Keratinocyte (primary cell): ENCODE measurements around the gene LHPP. TPM values are rescaled to one million over a fixed set of nuclear protein-coding genes. Genes with fewer than 3 reads are reported as not detected.

Experiments used
- DNase-seq: peaks from one replicate; pipeline ENCODE4 v3.0.0-alpha.2; 2011; ENCODE audit warnings: low read depth, missing footprints, low spot score
- FAIRE-seq: peaks from 2 replicates; lab custom pipeline; 2011; peaks lifted over from hg19 to GRCh38; lab: Jason Lieb, UNC
- H2AFZ ChIP-seq: 2 replicates; pipeline ENCODE4 v1.6.0; 2012; ENCODE audit warnings: low read length, control low read depth, inconsistent platforms; ENCODE audit not compliant: control insufficient read depth
- H3K27ac ChIP-seq: 2 replicates; pipeline ENCODE4 v1.5.1; 2011; ENCODE audit warnings: low read length; ENCODE audit not compliant: control insufficient read depth, insufficient read depth
- H3K27me3 ChIP-seq: 3 replicates; pipeline ENCODE4 v1.6.0; 2011; ENCODE audit warnings: low read length; ENCODE audit not compliant: control insufficient read depth, insufficient read depth; ENCODE audit errors: extremely low read depth
- H3K36me3 ChIP-seq, 2 experiments: 2 replicates in 1 of 2; 3 replicates in 1 of 2; pipeline ENCODE4 v1.5.1; 2011; ENCODE audit warnings: low read length in 2 of 2, mild to moderate bottlenecking in 1 of 2; ENCODE audit not compliant: control insufficient read depth in 2 of 2, insufficient read depth in 2 of 2; ENCODE audit errors: extremely low read depth in 1 of 2
- H3K4me1 ChIP-seq: 3 replicates; pipeline ENCODE4 v1.5.1; 2011; ENCODE audit warnings: low read length; ENCODE audit not compliant: control insufficient read depth, insufficient read depth; ENCODE audit errors: extremely low read depth
- H3K4me2 ChIP-seq: 3 replicates; pipeline ENCODE4 v1.6.0; 2011; ENCODE audit warnings: low read depth, low read length; ENCODE audit not compliant: control insufficient read depth, insufficient read depth; ENCODE audit errors: extremely low read depth
- H3K4me3 ChIP-seq, 3 experiments: fragments of 200-600 bp in 1 of 3; sonication (generic) in 1 of 3; 2 replicates in 2 of 3; 3 replicates in 1 of 3; pipeline ENCODE4 v1.5.1; 2011 to 2016; ENCODE audit warnings: low read length in 3 of 3, mild to moderate bottlenecking in 3 of 3, control low read depth in 2 of 3, inconsistent platforms in 1 of 3, low read depth in 1 of 3, mixed read lengths in 1 of 3, mixed run types in 1 of 3, moderate library complexity in 1 of 3; ENCODE audit not compliant: control insufficient read depth in 2 of 3, insufficient read depth in 2 of 3; ENCODE audit errors: extremely low read depth in 1 of 3
- H3K79me2 ChIP-seq: 2 replicates; pipeline ENCODE4 v1.6.0; 2012; ENCODE audit warnings: low read length; ENCODE audit not compliant: control insufficient read depth, insufficient read depth
- H3K9ac ChIP-seq: 3 replicates; pipeline ENCODE4 v1.6.0; 2011; ENCODE audit warnings: low read length; ENCODE audit not compliant: control insufficient read depth, insufficient read depth; ENCODE audit errors: extremely low read depth
- H3K9me1 ChIP-seq: 3 replicates; pipeline ENCODE4 v1.6.0; 2011; ENCODE audit warnings: low read length; ENCODE audit not compliant: control insufficient read depth, insufficient read depth; ENCODE audit errors: extremely low read depth
- H3K9me3 ChIP-seq: 2 replicates; pipeline ENCODE4 v1.5.1; 2012; ENCODE audit warnings: low read depth, low read length; ENCODE audit not compliant: control insufficient read depth
- H4K20me1 ChIP-seq: 3 replicates; pipeline ENCODE4 v1.6.0; 2011; ENCODE audit warnings: low read length; ENCODE audit not compliant: control insufficient read depth, insufficient read depth; ENCODE audit errors: extremely low read depth
- CTCF ChIP-seq, 3 experiments: IDR thresholded peaks in 1 of 3; conservative IDR thresholded peaks in 1 of 3; optimal IDR thresholded peaks in 1 of 3; 2 replicates in 2 of 3; 3 replicates in 1 of 3; pipeline versions ENCODE3 to v1.5.1; 2011; ENCODE audit warnings: low read length in 3 of 3, mild to moderate bottlenecking in 3 of 3, moderate library complexity in 2 of 3, control low read depth in 1 of 3, inconsistent platforms in 1 of 3; ENCODE audit not compliant: insufficient read depth in 2 of 3; ENCODE audit errors: extremely low read depth in 1 of 3
- EZH2 ChIP-seq: IDR thresholded peaks from one replicate; pipeline ENCODE4 v1.6.1; 2012; ENCODE audit warnings: inconsistent platforms, mild to moderate bottlenecking, low read length, moderate library complexity
- dilution Hi-C: fragments of 300-500 bp; cut with MboI; formaldehyde crosslinking; loops from one replicate; pipeline ENCODE4 v1.7.0; 2020; ENCODE audit warnings: low sequenced_read_pairs; ENCODE audit not compliant: extremely low pct_ligation_motif_present
- polyA plus RNA-seq, 5 experiments: library from polyadenylated mRNA; depleted of rRNA in 3 of 5; stranded (reverse) in 3 of 5; stranded (forward) in 1 of 5; unstranded in 1 of 5; fragments of >200 nt; gene quantifications; 1 replicate in 1 of 5; 2 replicates in 3 of 5; 3 replicates in 1 of 5; pipeline versions ENCODE4 v1.2.1 to v1.2.3, GENCODE V29; 2011 to 2012; ENCODE audit warnings: missing spikeins in 2 of 5, low read depth in 1 of 5, low replicate concordance in 1 of 5

The LHPP gene
- polyA plus RNA-seq, 1 donor (not counting 4 experiments of a cell fraction or from before 2014, with no cell fraction given), result 13.1 TPM

DNA sequence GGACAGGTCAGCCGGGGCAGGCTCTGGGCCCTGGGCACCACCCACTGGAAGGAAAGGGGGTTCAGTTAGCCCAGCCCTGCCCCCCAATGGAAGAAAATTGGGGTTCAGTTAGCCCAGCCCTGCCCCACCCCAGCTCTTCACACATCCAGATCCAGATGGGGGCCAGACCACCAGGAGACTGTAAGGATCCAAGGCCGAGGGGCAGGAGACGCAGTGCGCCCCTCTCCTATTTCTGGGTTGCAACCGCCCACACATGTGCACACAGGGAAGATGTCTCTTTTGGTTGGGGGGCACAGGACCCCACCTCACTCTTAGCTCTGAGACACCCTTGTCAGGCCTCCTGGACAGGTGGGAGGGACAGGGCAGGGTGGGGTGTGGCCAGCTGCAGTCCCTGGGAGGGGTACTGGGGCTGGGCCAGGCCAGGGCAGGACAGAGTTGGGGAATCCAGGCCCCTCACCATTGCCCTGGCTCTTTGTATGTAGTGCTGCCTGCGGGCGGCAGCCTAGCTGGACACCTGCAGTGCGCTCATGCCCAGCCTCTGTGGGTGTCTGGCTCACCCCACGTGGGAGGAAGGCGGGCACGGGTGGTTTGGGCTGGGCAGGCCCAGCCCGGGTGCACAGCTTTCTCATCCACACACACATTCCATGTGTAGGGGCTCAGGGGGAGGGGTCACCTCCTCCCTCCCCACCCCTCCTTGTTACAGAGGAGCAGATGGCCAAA is 141.2 kb downstream of the LHPP start:
- no peak for TF ChIP-seq CTCF (optimal IDR thresholded peaks at IDR 0.05 in 1 of 3, IDR thresholded peaks at IDR 0.05 in 1 of 3, conservative IDR thresholded peaks at IDR 0.05 in 1 of 3; ENCODE audit: extremely low read depth in 1 of 3, insufficient read depth in 2 of 3, low read length in 3 of 3)
- TF ChIP-seq EZH2, result no peak
- no peak for DNase-seq
- dilution Hi-C loops, result no loop called here
- Histone ChIP-seq H3K27me3 (peaks cover 5% of the 10 kb centered on the region), H3K9ac (no peak overlapping the region), H3K4me3 (no peak overlapping the region), H3K9me3 (no peaks in the 10 kb centered on the region), H3K9me1 (no peaks in the 10 kb centered on the region), H3K36me3 (no peaks in the 10 kb centered on the region), H3K79me2 (no peaks in the 10 kb centered on the region), H3K27ac (no peak overlapping the region), H2AFZ (no peak overlapping the region), H3K4me2 (no peak overlapping the region), H4K20me1 (no peaks in the 10 kb centered on the region), H3K4me1 (no peaks in the 10 kb centered on the region)
- FAIRE-seq, result no peak

GRCh38 chr10:124603376-124604213 is 142.0 kb downstream of the LHPP start:
- peaks cover 8% of the 10 kb centered on the region for H3K27me3 ChIP-seq
- no peaks in the 10 kb centered on the region for H3K9me3 ChIP-seq
- no peak overlapping the region for H3K4me2 ChIP-seq
- no peak overlapping the region for H3K4me3 ChIP-seq
- H3K79me2 ChIP-seq, result no peaks in the 10 kb centered on the region
- dilution Hi-C loops, result no loop called here
- no peaks in the 10 kb centered on the region for H3K4me1 ChIP-seq
- H3K9me1 ChIP-seq, result no peaks in the 10 kb centered on the region
- no peak for DNase-seq
- no peak overlapping the region for H3K9ac ChIP-seq
- no peaks in the 10 kb centered on the region for H4K20me1 ChIP-seq
- no peak overlapping the region for H3K27ac ChIP-seq
- H2AFZ ChIP-seq, result no peak overlapping the region
- H3K36me3 ChIP-seq, result no peaks in the 10 kb centered on the region
- no peak for FAIRE-seq
- TF ChIP-seq EZH2, result no peak
- TF ChIP-seq CTCF (optimal IDR thresholded peaks at IDR 0.05 in 1 of 3, IDR thresholded peaks at IDR 0.05 in 1 of 3, conservative IDR thresholded peaks at IDR 0.05 in 1 of 3; ENCODE audit: extremely low read depth in 1 of 3, insufficient read depth in 2 of 3, low read length in 3 of 3), result no peak
